ENCODE data around the gene SIMC1.
"Not testable (repeated sequence)": the region's sequence is repeated elsewhere in the genome, so short reads cannot be mapped to it uniquely, and the experiment has no call there.

DNA sequence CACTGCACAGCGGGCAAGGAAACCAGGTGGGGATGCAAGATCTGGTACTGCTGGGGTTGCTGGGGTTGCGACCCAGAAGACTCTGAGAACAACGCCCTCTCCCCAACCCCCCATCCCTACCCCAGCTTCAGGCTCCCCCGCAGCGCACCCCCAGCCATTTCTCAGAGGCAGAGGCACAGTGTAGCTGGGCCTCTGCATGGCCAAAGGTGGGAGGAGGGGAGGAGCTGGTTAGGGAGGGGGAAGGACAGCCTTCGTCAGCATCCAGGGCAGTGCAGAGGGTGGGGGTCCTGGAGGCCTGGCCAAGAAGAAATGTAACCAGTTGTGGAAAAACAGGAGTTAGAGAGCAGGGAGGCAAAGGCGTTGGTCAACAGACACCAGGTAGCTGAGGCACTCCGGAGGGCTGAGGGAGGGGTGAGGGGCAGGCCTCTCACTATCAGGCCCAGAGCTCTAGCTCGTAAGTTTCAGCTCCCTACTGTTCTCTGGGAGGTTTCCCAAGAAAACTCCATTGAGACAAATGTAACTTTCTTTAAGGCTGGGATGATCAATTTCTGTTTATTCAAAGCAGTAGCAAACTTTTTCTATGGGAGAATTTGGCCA is 38.3 kb upstream of the SIMC1 start:
- TF ChIP-seq, protein P1, sequence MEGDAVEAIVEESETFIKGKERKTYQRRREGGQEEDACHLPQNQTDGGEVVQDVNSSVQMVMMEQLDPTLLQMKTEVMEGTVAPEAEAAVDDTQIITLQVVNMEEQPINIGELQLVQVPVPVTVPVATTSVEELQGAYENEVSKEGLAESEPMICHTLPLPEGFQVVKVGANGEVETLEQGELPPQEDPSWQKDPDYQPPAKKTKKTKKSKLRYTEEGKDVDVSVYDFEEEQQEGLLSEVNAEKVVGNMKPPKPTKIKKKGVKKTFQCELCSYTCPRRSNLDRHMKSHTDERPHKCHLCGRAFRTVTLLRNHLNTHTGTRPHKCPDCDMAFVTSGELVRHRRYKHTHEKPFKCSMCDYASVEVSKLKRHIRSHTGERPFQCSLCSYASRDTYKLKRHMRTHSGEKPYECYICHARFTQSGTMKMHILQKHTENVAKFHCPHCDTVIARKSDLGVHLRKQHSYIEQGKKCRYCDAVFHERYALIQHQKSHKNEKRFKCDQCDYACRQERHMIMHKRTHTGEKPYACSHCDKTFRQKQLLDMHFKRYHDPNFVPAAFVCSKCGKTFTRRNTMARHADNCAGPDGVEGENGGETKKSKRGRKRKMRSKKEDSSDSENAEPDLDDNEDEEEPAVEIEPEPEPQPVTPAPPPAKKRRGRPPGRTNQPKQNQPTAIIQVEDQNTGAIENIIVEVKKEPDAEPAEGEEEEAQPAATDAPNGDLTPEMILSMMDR (IDR thresholded peaks at IDR 0.05), result not testable (repeated sequence)
- not testable (repeated sequence) for TF ChIP-seq POLR2A (IDR thresholded peaks at IDR 0.05)
